ENCODE results near the gene DMGDH.

The DMGDH gene

DNA sequence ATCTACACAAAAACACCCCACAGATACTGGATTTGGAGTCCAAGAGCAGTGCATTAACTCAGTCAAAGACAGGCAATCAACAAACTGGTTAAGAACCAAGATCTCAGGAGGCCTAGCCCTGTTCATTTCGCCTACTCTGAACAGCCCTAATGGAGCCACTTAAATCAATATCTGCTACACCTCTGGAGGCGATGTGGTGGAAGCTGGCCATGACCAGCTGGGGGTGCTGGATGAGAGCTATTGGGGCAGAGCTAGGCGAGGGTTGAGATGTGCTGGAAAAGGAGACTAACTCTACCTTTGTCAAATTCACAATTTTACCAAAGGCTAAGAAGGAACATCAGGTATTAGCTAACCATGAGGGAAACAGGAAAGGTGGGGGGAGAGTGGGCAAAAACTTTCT, 61.1 kb downstream of the DMGDH start:
- no peak for DNase-seq
- Histone ChIP-seq H3K9me3 (ENCODE audit: severe bottlenecking) (peaks cover under 1% of the 10 kb centered on the region), H3K27me3 (ENCODE audit: insufficient read depth, low read depth, severe bottlenecking) (no peaks in the 10 kb centered on the region), H3K27ac (no peak overlapping the region), H3K4me3 (ENCODE audit: low read depth, low read length) (no peak overlapping the region), H3K36me3 (no peaks in the 10 kb centered on the region)
- no peak for TF ChIP-seq CTCF (IDR thresholded peaks at IDR 0.05; ENCODE audit: low read depth, low read length)

GRCh38 chr5:79007872-79008271, 61.6 kb downstream of the DMGDH start:
- TF ChIP-seq CTCF (IDR thresholded peaks at IDR 0.05; ENCODE audit: low read depth, low read length), result no peak
- Histone ChIP-seq H3K36me3 (no peaks in the 10 kb centered on the region), H3K9me3 (ENCODE audit: severe bottlenecking) (no peaks in the 10 kb centered on the region), H3K27me3 (ENCODE audit: insufficient read depth, low read depth, severe bottlenecking) (no peaks in the 10 kb centered on the region), H3K4me3 (ENCODE audit: low read depth, low read length) (no peak overlapping the region), H3K27ac (no peak overlapping the region)
- DNase-seq, result no peak

DNA sequence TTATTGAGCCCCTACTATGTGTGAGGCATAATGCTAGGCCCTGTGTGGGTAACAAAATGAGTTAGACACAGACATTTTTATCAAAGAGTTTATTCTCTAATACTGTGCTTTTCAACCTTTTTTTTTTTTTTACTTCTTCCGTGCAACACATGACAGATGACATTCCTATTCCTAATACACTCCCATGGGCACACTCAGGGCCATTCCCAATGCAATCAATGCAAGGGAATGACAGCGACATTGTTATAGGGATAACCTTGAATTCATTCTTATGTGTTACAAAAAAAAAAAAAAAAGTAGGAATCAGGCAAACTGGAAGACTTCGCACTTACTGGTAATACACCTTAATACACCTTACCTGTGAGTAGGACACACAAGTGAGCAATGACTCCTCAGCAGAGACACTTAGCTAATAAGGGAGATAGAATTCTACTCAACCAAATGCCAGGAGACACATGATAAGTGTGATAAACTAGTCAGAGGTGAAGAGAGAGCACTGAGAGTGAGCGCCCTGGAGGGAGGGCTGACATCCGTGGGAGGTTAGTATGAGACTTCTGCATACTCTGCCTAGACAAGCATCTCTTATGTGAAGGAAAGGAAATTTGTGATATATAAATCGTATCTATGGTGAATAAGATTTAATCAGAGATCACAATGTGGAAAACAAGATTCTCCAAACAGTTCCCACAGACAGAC, 63.4 kb downstream of the DMGDH start:
- DNase-seq, result no peak
- TF ChIP-seq CTCF (IDR thresholded peaks at IDR 0.05; ENCODE audit: low read depth, low read length), result no peak
- H3K27ac ChIP-seq, result no peak overlapping the region
- no peak overlapping the region for H3K4me3 ChIP-seq (ENCODE audit: low read depth, low read length)
- no peaks in the 10 kb centered on the region for H3K27me3 ChIP-seq (ENCODE audit: insufficient read depth, low read depth, severe bottlenecking)
- no peaks in the 10 kb centered on the region for H3K36me3 ChIP-seq
- H3K9me3 ChIP-seq (ENCODE audit: severe bottlenecking), result no peaks in the 10 kb centered on the region

GRCh38 chr5:79005151-79005550, 64.3 kb downstream of the DMGDH start:
- no peaks in the 10 kb centered on the region for H3K9me3 ChIP-seq (ENCODE audit: severe bottlenecking)
- no peak overlapping the region for H3K4me3 ChIP-seq (ENCODE audit: low read depth, low read length)
- DNase-seq, result peak; percentile 30
- no peaks in the 10 kb centered on the region for H3K36me3 ChIP-seq
- H3K27me3 ChIP-seq (ENCODE audit: insufficient read depth, low read depth, severe bottlenecking), result no peaks in the 10 kb centered on the region
- no peak overlapping the region for H3K27ac ChIP-seq
- no peak for TF ChIP-seq CTCF (IDR thresholded peaks at IDR 0.05; ENCODE audit: low read depth, low read length)

GRCh38 chr5:79002374-79002773, 67.1 kb downstream of the DMGDH start:
- Histone ChIP-seq H3K27me3 (ENCODE audit: insufficient read depth, low read depth, severe bottlenecking) (no peaks in the 10 kb centered on the region), H3K9me3 (ENCODE audit: severe bottlenecking) (no peaks in the 10 kb centered on the region), H3K36me3 (no peaks in the 10 kb centered on the region), H3K4me3 (ENCODE audit: low read depth, low read length) (no peak overlapping the region), H3K27ac (no peak overlapping the region)
- no peak for TF ChIP-seq CTCF (IDR thresholded peaks at IDR 0.05; ENCODE audit: low read depth, low read length)
- DNase-seq, result no peak

DNA sequence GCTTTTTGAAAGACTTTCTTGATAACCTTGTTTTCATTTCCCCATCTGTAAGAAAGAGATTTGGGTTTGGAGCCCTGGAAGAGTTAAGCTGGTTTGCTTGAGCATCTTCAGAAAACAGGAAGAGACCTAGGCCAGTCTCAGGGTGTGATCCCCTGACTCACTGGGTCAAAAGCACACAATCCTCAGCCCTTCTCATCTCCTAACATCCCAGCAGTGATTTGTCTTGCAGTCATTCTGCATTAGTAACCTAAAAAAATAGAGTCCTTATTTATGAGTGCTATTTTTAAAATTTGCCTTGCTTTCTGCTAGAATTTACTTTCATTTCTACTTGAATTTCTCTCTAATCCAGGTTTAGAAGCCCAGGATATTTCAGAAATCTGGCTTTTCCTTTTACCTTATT, 68.0 kb downstream of the DMGDH start:
- no peak for TF ChIP-seq CTCF (IDR thresholded peaks at IDR 0.05; ENCODE audit: low read depth, low read length)
- no peak for DNase-seq
- no peaks in the 10 kb centered on the region for H3K36me3 ChIP-seq
- H3K27ac ChIP-seq, result no peak overlapping the region
- H3K9me3 ChIP-seq (ENCODE audit: severe bottlenecking), result no peaks in the 10 kb centered on the region
- H3K27me3 ChIP-seq (ENCODE audit: insufficient read depth, low read depth, severe bottlenecking), result no peaks in the 10 kb centered on the region
- no peak overlapping the region for H3K4me3 ChIP-seq (ENCODE audit: low read depth, low read length)
